HG03354 (cell line): ENCODE measurements around the gene SULT1E1.

Experiments used
- ATAC-seq: cut with Tn5 transposase; IDR thresholded peaks from one replicate; pipeline ENCODE4 v1.9.1; 2021; ENCODE audit warnings: mild to moderate bottlenecking; ENCODE audit not compliant: unreplicated experiment, poor library complexity, severe bottlenecking

Gene SULT1E1

GRCh38 chr4:69816236-69816635, 43.7 kb downstream of the SULT1E1 start:
- ATAC-seq, result no peak

- ATAC-seq, result no peak
Measured at GRCh38 chr4:69813628-69814027, 46.3 kb downstream of the SULT1E1 start.

GRCh38 chr4:69811166-69811565, 48.8 kb downstream of the SULT1E1 start:
- no peak for ATAC-seq

GRCh38 chr4:69800599-69800998, 59.3 kb downstream of the SULT1E1 start:
- ATAC-seq, result no peak

GRCh38 chr4:69799337-69799736, 60.6 kb downstream of the SULT1E1 start:
- no peak for ATAC-seq

GRCh38 chr4:69793732-69794131, 66.2 kb downstream of the SULT1E1 start:
- ATAC-seq, result no peak
